Cardiac fibroblast (primary cell): Measurements from ENCODE around the gene GUCY2D.

Source experiments
- DNase-seq, 2 donors: peaks; one replicate each; pipeline versions ENCODE4 v3.0.0 to v3.0.0-alpha.2; 2010; ENCODE audit warnings: low read depth in 2 of 2
- H3K4me3 ChIP-seq, 2 donors: replicated peaks in 1 of 2; 1 replicate in 1 of 2; 2 replicates in 1 of 2; pipeline ENCODE4 v1.5.1; 2011; ENCODE audit warnings: low read depth in 2 of 2, low read length in 2 of 2, mild to moderate bottlenecking in 2 of 2, moderate library complexity in 1 of 2
- CTCF ChIP-seq: IDR thresholded peaks from one replicate; pipeline ENCODE4 v1.5.1; 2011; ENCODE audit warnings: low read depth, mild to moderate bottlenecking, low read length, inconsistent platforms

The GUCY2D gene

GRCh38 chr17:8016632-8017424 lies 14.4 kb downstream of the GUCY2D start:
- DNase-seq: peak; percentile 57 to 63
- peak; percentile 82 for TF ChIP-seq CTCF
- H3K4me3 ChIP-seq: peak overlapping the region; percentile 33 to 34

- TF ChIP-seq CTCF: no peak
- H3K4me3 ChIP-seq: no peak overlapping the region
- DNase-seq: no peak
Observed at GRCh38 chr17:8018436-8018835, 16.0 kb downstream of the GUCY2D start.

- DNase-seq: no peak
- H3K4me3 ChIP-seq: no peak overlapping the region
- TF ChIP-seq CTCF: no peak
Observed at GRCh38 chr17:8019166-8019565, 16.8 kb downstream of the GUCY2D start.

- no peak overlapping the region for H3K4me3 ChIP-seq
- peak; percentile 42 to 66 for DNase-seq
- no peak for TF ChIP-seq CTCF
Observed at GRCh38 chr17:8019665-8020650, 17.5 kb downstream of the GUCY2D start.

GRCh38 chr17:8020776-8021564 lies 18.6 kb downstream of the GUCY2D start:
- DNase-seq: no peak
- no peak overlapping the region for H3K4me3 ChIP-seq
- TF ChIP-seq CTCF: no peak
